Measurements from ENCODE around the gene PLA2G3. TPM values are rescaled to one million over a fixed set of nuclear protein-coding genes. Genes with fewer than 3 reads are reported as not detected.
A peak's percentile ranks its signal among the peaks of the same experiment; 100 is the strongest.
"Not testable (repeated sequence)": the region's sequence is repeated elsewhere in the genome, so short reads cannot be mapped to it uniquely, and the experiment has no call there.

PLA2G3 gene
- total and polyA plus RNA-seq, 5 donors: not detected

DNA sequence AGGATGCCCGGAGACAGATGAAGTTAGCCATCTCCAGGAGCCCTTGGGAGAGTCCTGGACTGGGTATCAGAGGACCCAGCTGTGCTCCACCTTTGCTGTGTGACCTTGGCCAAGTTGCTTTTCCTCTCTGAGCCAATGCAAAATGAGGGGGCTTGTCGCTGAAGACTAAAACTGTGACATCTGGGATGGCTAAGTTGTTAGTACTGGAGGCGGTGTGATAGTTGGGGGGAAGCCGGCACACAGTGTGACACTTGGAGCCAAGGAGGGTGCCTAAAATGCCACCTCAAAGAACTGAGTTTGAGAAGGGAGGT is 17.1 kb downstream of the PLA2G3 start:
- DNase-seq (no peak), ATAC-seq (no peak)
- peak overlapping the region; percentile 21 for H3K4me3 ChIP-seq (ENCODE audit: low read length)

DNA sequence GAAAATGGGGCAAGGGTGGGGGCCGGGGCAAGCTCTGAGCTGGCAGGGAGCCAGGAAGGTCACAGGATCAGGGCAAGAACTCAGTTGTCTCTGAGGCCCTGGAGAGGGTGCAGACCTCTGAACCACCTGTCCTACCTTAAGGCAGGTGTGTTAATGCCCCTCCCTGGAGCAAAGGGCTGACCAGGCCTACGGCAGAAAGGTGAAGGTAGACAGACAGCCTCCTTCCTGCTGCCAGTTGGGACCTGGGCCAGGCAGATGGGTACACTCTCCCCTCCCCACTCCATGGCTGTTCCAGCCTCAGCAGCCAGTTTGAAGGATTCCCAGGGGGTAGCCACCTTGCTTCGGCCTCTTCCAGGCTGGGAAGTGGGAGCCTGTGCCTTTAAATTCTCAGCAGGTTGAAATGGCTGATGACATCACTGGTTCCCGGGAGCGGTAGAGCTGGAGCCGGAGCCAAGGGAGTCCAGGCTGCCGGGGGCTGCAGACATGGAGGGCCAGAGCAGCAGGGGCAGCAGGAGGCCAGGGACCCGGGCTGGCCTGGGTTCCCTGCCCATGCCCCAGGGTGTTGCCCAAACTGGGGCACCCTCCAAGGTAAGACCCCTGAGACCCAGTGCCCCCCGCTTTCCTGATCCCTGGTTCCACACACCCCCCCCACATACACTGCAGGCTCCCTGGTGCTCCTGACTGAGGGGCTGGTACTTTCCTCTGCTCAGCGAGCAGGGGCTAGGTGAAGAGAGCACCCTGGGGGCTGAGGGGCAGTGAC is 17.6 kb downstream of the PLA2G3 start, which contains the start of gene INPP5J:
Gene INPP5J (plus strand): TSS at position 435 of the 760 bp plus-strand sequence. CDS start 49 bp downstream, at position 484.
- DNase-seq (peak; percentile 57 to 83 (median 80)), ATAC-seq (peak; percentile 73)
- Histone ChIP-seq H3K27ac (ENCODE audit: low read length) (peak within 1 kb of the TSS; percentile 91), H3K4me3 (ENCODE audit: low read length) (peak within 1 kb of the TSS; percentile 21), H3K9me3 (ENCODE audit: control insufficient read depth, low read length) (no peaks in the 10 kb centered on the region), H3K27me3 (ENCODE audit: control insufficient read depth, insufficient read depth) (no peaks in the 10 kb centered on the region), H3K4me1 (ENCODE audit: control insufficient read depth, insufficient read depth, low read length) (peaks cover 9% of the 10 kb centered on the region)
- intact Hi-C loops (cut with DNase I): no loop called here
- WGBS: 16% methylated on average over 10 of the region's 10 CpGs

More for the DNA sequence above, 17.1 kb downstream of the PLA2G3 start:
- peak overlapping the region; percentile 91 for H3K27ac ChIP-seq (ENCODE audit: low read length)
- H3K4me1 ChIP-seq (ENCODE audit: control insufficient read depth, insufficient read depth, low read length): peaks cover 6% of the 10 kb centered on the region
- H3K27me3 ChIP-seq (ENCODE audit: control insufficient read depth, insufficient read depth): no peaks in the 10 kb centered on the region
- intact Hi-C loops (cut with DNase I): no loop called here
- H3K9me3 ChIP-seq (ENCODE audit: control insufficient read depth, low read length): no peaks in the 10 kb centered on the region
- WGBS: 55% methylated on average over 4 of the region's 4 CpGs

DNA sequence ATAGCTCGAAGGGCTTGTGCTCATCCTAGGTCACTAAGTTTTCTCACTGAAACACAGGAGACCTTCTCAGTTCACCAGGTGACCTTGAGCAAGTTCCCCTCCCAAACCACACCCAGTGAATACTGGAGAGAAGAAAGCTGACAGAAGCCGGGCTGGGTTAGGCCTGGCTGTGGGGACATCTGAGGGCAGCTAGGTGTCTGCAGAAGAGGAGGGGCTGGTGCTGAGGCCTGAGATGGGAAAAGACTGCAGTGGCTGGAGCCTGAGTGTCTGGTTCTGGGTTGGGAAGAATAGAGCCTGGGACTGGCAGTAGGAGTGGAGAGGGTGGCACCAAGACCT is 18.1 kb downstream of the PLA2G3 start:
- no peak overlapping the region for H3K4me3 ChIP-seq (ENCODE audit: low read length)
- peak overlapping the region; percentile 91 for H3K27ac ChIP-seq (ENCODE audit: low read length)
- DNase-seq: no peak
- WGBS: 65% methylated on average over 2 of the region's 2 CpGs
- intact Hi-C loops (cut with DNase I): no loop called here
- no peaks in the 10 kb centered on the region for H3K27me3 ChIP-seq (ENCODE audit: control insufficient read depth, insufficient read depth)
- H3K9me3 ChIP-seq (ENCODE audit: control insufficient read depth, low read length): no peaks in the 10 kb centered on the region
- peaks cover 9% of the 10 kb centered on the region for H3K4me1 ChIP-seq (ENCODE audit: control insufficient read depth, insufficient read depth, low read length)
- ATAC-seq: peak; percentile 55 to 66

DNA sequence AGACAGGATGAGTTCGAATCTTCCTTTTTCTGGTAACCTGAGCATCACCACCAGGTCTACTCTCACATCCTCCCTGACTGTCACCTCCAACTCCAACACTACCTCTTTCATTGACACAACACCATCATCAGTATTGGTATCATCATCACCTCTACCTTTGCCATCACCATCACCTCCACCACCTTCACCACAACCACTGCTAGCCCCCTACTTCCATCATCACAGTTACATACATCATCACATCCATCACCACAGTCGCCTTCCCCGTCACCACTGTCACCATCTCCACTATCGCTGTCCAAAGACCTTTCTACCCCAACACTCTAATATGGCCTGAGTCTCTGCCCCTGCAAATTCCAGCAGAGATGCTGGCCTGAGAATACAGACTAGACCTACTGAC is 18.9 kb downstream of the PLA2G3 start:
- Histone ChIP-seq H3K4me3 (ENCODE audit: low read length) (no peak overlapping the region), H3K27me3 (ENCODE audit: control insufficient read depth, insufficient read depth) (no peaks in the 10 kb centered on the region), H3K4me1 (ENCODE audit: control insufficient read depth, insufficient read depth, low read length) (peaks cover 9% of the 10 kb centered on the region), H3K27ac (ENCODE audit: low read length) (peak overlapping the region; percentile 91), H3K9me3 (ENCODE audit: control insufficient read depth, low read length) (no peaks in the 10 kb centered on the region)
- 91% methylated on average over 4 of the region's 4 CpGs for WGBS
- ATAC-seq (no peak), DNase-seq (no peak)
- intact Hi-C loops (cut with DNase I): no loop called here

DNA sequence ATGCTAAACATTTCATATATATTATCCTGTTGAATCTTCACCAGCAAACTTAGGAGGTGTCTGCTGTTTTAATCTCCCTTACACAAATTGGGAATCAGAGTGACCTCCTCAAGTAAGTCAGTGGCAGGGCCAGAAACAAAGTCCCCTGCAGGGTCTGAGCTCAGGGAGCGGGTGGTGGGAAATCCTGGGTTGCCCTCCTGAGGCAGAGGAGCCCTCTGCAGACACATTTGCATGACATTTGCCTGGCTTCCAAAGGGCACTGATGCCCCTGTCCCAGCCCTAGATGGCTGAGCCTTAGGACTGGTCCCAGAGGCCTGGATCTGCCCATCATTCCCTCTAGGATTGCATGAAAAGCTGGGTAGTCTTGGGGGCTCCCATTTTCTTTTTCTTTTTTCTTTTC is 19.7 kb downstream of the PLA2G3 start:
- H3K4me1 ChIP-seq (ENCODE audit: control insufficient read depth, insufficient read depth, low read length): peaks cover 9% of the 10 kb centered on the region
- H3K27me3 ChIP-seq (ENCODE audit: control insufficient read depth, insufficient read depth): no peaks in the 10 kb centered on the region
- intact Hi-C loops (cut with DNase I): no loop called here
- peak overlapping the region; percentile 90 for H3K27ac ChIP-seq (ENCODE audit: low read length)
- WGBS: 93% methylated on average over 1 of the region's 1 CpG
- no peaks in the 10 kb centered on the region for H3K9me3 ChIP-seq (ENCODE audit: control insufficient read depth, low read length)
- H3K4me3 ChIP-seq (ENCODE audit: low read length): no peak overlapping the region
- DNase-seq (no peak), ATAC-seq (no peak)

DNA sequence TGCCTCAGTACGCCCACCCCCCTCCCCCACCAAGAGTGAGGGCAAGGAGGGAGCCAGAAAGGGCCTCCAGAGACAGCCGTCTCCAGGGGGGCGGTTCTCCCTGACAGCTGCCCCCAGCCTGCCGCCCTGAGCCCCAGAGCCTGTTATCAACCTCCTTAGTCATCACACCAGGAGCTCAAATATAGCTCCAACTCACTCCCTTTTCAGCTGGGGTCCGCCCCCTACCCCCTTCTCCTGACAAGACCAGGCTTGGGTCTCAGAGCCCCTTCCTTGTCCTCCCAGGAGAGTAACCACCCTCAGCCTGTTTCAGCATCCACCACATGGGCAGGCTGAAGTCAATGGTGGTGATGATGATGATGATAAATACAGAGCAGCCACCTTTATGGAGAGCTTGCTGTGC is 20.1 kb downstream of the PLA2G3 start:
- Histone ChIP-seq H3K4me1 (ENCODE audit: control insufficient read depth, insufficient read depth, low read length) (peaks cover 9% of the 10 kb centered on the region), H3K4me3 (ENCODE audit: low read length) (no peak overlapping the region), H3K27me3 (ENCODE audit: control insufficient read depth, insufficient read depth) (no peaks in the 10 kb centered on the region), H3K9me3 (ENCODE audit: control insufficient read depth, low read length) (no peaks in the 10 kb centered on the region), H3K27ac (ENCODE audit: low read length) (peak overlapping the region; percentile 90)
- ATAC-seq: peak in 1 of 2 donors; percentile 18
- DNase-seq: peak in 1 of 3 donors; percentile 50
- intact Hi-C loops (cut with DNase I): no loop called here
- 58% methylated on average over 5 of the region's 5 CpGs for WGBS

DNA sequence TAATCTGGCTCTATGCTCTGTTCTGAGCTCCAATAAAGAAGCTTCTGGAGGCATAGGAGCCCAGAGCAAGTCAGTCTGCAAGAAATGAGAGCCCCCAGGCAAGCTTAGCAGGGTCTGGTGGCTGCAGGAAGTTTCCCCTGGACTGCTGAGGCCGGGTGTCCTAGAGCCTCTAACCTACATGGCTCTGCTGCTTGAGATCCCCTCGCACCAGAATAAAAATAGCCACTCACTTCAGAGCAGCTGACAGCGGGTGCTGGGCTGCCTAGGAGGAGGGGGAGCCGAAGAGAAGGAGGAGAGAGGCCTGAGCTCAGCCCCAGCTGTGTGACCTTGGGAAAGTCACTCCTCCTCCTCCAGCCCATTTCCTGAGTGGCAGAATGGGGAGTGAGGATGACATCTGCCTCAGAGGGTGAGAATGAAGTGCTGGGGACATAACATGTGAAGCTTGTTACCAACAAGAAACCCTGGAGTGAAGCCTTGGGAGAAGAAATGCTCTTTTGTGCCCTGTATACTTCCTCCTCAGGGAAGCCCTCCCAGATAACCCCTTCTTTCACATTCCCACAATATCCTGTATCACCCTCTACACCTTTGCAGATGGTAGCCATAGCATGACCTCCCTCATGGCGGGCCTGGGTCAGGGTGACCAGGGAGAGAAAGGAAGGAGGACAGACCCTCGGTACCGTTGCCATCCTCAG is 21.1 kb downstream of the PLA2G3 start:
- H3K4me1 ChIP-seq (ENCODE audit: control insufficient read depth, insufficient read depth, low read length): peaks cover 9% of the 10 kb centered on the region
- peak; percentile 71 to 81 for ATAC-seq
- intact Hi-C loops (cut with DNase I): no loop called here
- no peaks in the 10 kb centered on the region for H3K9me3 ChIP-seq (ENCODE audit: control insufficient read depth, low read length)
- H3K27me3 ChIP-seq (ENCODE audit: control insufficient read depth, insufficient read depth): no peaks in the 10 kb centered on the region
- 51% methylated on average over 7 of the region's 7 CpGs for WGBS
- peak; percentile 45 to 72 (median 66) for DNase-seq
- H3K27ac ChIP-seq (ENCODE audit: low read length): peak overlapping the region; percentile 94
- no peak overlapping the region for H3K4me3 ChIP-seq (ENCODE audit: low read length)

DNA sequence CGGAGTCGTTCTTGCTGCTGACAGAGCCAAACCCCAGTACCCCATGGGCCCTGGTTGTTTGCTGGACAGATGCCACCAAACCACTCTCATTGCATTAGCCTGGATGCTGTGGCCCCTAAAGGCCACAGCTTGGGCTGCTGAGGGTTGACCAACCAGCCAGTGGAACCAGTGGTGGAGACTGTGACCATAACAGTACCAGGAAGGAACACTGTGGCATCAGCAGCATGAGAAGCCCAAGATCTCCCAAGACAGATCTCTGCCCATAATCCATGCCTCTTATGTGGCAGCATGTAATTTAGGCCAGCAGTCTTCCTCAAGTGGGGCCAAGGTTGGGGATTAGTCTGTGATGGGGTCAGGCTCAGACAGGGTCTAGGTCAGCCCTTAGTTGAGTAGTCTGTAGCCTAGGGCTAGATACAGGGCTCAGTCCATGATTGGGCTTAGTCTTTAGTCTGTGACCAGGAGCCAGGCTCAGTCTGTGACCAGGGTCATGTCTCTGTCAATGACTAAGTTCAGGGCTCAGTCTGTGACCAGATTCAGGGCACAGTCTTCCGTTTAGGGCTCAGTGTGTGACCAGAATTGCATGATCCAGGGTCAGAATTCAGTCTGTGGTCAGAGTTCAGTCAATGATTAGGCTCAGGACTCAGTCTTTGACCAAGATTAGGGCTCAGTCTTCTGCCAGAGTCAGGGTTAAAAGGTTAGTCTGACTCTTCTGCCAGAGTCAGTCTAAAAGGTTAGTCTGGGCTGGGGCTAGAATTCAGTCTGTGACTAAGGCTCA is 22.1 kb downstream of the PLA2G3 start:
- intact Hi-C loops (cut with DNase I): no loop called here

DNA sequence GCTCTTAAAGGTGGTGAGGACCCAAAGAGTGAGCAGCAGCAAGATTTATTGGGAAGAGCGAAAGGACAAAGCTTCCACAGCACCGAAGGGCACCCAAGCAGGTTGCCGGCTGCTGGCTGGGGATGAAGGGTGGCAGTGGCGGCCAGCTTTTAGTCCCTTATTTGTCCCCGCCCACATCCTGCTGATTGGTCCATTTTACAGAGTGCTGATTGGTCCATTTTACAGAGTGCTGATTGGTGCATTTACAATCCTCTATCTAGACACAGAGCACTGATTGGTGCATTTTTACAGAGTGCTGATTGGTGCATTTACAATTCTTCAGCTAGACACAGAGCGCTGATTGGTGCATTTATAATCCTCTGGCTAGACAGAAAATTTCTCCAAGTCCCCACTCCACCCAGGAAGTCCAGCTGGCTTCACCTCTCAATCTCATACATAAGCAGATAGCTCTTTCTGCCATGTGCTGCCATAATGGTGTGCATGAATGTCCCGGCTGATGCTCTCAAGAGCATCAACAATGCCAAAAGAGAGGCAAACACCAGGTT is 27.7 kb downstream of the PLA2G3 start:
- not testable (repeated sequence) for H3K27ac ChIP-seq (ENCODE audit: low read length); H3K4me1 ChIP-seq (ENCODE audit: control insufficient read depth, insufficient read depth, low read length); H3K9me3 ChIP-seq (ENCODE audit: control insufficient read depth, low read length); H3K27me3 ChIP-seq (ENCODE audit: control insufficient read depth, insufficient read depth); H3K4me3 ChIP-seq (ENCODE audit: low read length); ATAC-seq
- peak in 1 of 3 donors; percentile 7 for DNase-seq
- 86% methylated on average over 7 of the region's 7 CpGs for WGBS
- intact Hi-C loops (cut with DNase I): loop anchor here in 1 of 4 donors (5.0 kb wide), 1 partner anchor 35 kb away; no protein-coding TSS in a partner anchor

More for the DNA sequence above, 22.1 kb downstream of the PLA2G3 start:
- H3K4me3 ChIP-seq (ENCODE audit: low read length): no peak overlapping the region
- no peaks in the 10 kb centered on the region for H3K27me3 ChIP-seq (ENCODE audit: control insufficient read depth, insufficient read depth)
- 69% methylated on average over 3 of the region's 3 CpGs for WGBS
- no peaks in the 10 kb centered on the region for H3K9me3 ChIP-seq (ENCODE audit: control insufficient read depth, low read length)
- DNase-seq (peak in 1 of 3 donors; percentile 19), ATAC-seq (no peak)
- peak overlapping the region; percentile 94 for H3K27ac ChIP-seq (ENCODE audit: low read length)
- peaks cover 9% of the 10 kb centered on the region for H3K4me1 ChIP-seq (ENCODE audit: control insufficient read depth, insufficient read depth, low read length)

DNA sequence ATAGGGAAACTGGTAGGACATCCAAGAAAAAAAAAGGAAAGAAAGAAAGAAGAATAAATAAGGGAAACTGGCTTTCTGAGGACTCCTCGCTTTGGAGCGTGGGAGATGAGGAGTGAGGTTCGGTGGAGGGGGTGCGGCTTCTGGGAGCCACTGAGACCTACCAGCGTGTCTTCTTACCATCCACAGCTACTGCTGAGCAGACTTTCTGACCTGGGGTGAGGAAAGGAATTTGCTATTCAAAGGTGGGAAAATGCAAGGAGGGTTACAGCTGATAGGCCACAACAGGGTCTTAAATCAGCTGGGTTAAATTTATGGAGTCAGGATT is 32.5 kb downstream of the PLA2G3 start:
- 1% methylated on average over 5 of the region's 5 CpGs for WGBS
- DNase-seq (no peak), ATAC-seq (peak; percentile 3 to 6)
- intact Hi-C loops (cut with DNase I): loop anchor here in 2 of 4 donors (2.0 to 5.0 kb wide), 2 partner anchors 39 to 41 kb away; no protein-coding TSS in a partner anchor
- no peaks in the 10 kb centered on the region for H3K9me3 ChIP-seq (ENCODE audit: control insufficient read depth, low read length)
- peaks cover 3% of the 10 kb centered on the region for H3K4me1 ChIP-seq (ENCODE audit: control insufficient read depth, insufficient read depth, low read length)
- H3K27me3 ChIP-seq (ENCODE audit: control insufficient read depth, insufficient read depth): no peaks in the 10 kb centered on the region
- H3K4me3 ChIP-seq (ENCODE audit: low read length): peak overlapping the region; percentile 29
- peak overlapping the region; percentile 90 for H3K27ac ChIP-seq (ENCODE audit: low read length)
